HG03280 (cell line): ENCODE data around the gene LARP1B.
A peak's percentile ranks its signal among the peaks of the same experiment; 100 is the strongest.
"Not testable (repeated sequence)": the region's sequence is repeated elsewhere in the genome, so short reads cannot be mapped to it uniquely, and the experiment has no call there.

Source experiments
- ATAC-seq: cut with Tn5 transposase; IDR thresholded peaks from one replicate; pipeline ENCODE4 v1.9.1; 2021; ENCODE audit warnings: mild to moderate bottlenecking, moderate library complexity; ENCODE audit not compliant: unreplicated experiment

LARP1B gene

DNA sequence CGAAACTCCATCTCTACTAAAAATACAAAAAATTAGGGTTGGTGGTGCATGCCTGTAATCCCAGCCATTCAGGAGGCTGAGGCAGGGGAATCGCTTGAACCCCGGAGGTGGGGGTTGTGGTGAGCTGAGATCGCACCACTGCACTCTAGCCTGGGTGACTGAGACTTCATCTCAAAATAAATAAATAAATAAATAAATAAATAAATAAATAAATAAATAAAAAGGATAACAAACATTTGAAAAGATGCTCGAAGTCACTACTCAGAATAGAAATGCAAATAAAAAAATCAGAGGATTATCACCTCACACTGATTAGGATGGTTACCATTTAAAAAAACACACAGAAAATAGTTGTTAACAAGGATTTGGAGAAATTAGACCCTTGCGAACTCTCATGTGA is 73.8 kb downstream of the LARP1B start:
- ATAC-seq: no peak

DNA sequence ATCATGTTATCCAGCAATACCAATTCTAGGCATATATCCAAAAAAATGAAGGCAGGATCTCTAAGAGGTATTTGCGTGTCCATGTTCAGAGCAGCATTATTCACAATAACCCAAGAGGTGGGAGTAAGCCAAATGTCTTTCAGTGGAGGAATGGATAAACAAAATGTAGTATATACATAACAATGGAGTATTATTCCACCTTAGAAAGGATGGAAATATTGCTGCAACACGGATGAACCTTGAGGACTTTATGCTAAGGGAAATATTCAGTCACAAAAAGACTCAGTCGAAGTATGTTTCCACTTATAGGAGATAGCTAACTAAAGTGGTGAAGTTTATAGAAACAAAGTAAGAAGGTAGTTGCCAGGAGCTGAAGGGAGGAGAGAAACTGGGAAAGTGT is 74.3 kb downstream of the LARP1B start:
- ATAC-seq: no peak

DNA sequence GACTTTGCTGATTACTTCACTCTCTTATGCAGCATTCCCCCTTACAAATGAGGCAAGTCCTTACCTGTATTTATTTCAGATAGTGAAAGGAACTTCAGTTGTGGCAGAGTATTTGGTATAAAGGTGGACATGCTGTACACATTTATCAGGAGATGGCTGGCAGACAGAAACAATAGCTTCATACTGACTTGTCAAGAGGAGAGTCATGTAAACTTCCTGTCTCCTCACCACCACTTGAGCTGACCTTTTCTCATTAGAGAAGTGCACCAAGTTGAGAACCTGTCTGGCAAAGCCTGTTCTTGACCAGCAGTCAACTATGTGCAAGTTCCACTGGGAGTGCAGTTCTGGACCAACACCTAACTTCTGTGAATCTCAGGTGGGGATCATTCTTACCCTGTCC is 80.8 kb downstream of the LARP1B start:
- no peak for ATAC-seq

DNA sequence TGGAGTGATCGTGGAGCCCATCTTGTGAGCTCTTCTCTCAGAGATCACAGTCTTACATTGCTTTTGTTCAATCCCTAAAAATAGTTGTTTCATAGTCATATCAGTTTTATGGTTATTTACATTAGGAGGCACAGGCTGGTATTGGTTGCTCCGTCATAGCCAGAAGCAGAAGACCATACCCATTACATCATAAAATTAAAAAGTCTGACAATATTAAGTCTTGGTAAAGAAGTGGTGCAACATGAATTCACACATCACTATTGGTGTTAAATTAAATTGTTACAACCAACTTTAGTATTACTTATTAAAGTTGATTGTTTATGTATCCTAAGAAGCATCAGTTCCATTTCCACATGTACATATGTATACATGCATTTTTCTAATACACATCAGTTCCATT is 84.6 kb downstream of the LARP1B start:
- ATAC-seq: no peak

DNA sequence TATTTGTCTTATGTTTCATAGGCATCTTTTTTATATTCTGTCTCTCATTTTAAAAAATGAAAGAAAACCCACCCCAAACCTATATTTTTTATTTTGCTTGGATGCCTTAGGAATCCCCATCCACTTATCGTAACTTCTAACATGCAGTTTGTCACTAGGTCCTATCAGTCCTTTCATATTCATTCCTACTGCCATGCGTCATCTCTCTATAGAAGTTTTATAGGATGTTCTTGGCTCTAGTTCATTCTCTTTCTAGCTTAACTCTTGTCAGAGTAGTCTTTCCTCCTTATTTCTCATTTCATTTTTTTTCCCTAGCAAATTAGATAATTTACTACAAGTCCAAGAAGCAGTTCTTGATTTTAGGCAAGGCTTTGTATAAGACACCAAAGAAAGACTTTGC is 92.7 kb downstream of the LARP1B start:
- ATAC-seq: no peak

- ATAC-seq: no peak
These were observed 94.2 kb downstream of the LARP1B start for GRCh38 chr4:128155231-128155855.

DNA sequence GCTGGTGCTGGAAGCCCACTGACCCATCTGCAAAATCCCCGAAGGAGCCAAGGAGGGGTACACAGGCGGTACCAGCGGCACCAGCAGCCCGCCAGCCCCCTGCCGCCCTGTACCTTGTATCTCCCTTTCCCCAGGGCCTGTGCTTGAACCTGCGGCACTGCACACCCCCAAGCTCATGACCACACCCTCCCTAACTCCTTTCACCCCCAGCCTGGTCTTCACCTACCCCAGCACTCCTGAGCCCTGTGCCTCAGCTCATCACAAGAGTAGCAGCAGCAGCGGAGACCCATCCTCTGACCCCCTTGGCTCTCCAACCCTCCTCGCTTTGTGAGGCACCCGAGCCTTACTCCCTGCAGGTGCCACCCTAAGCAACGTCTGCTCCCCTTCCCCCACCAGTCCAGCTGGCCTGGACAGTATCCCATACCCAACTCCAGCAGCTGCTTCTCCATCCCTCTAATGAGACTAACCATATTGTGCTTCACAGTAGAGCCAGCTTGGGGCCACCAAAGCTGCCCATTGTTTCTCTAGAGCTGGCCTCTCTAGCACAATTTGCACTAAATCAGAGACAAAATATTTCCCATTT is 94.9 kb downstream of the LARP1B start:
- no peak for ATAC-seq

GRCh38 chr4:128156472-128156871 is 95.4 kb downstream of the LARP1B start:
- not testable (repeated sequence) for ATAC-seq

GRCh38 chr4:128158894-128159293 is 97.8 kb downstream of the LARP1B start:
- ATAC-seq: no peak

GRCh38 chr4:128159967-128160366 is 98.9 kb downstream of the LARP1B start:
- no peak for ATAC-seq

- ATAC-seq: no peak
These were observed 100.0 kb downstream of the LARP1B start for GRCh38 chr4:128161138-128161537.

GRCh38 chr4:128162434-128162833 is 101.3 kb downstream of the LARP1B start:
- ATAC-seq: no peak

- ATAC-seq: no peak
These were observed 102.3 kb downstream of the LARP1B start for GRCh38 chr4:128163177-128164117.

DNA sequence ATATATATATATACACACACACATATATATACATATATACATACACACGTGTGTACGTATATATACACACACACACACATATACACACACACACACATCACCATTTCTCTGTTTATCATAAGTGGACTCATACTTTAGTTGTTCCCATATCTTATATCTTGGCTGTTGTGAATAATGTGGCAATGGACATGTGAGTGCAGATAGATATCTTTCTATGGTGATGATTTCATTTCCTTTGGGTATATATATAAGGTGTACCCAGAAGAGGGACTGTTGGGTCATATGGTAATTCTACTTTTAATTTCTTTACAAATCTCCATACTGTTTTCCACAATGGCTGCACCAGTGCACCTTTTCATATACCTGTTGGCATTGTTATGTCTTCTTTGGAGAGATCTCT is 105.9 kb downstream of the LARP1B start:
- ATAC-seq: no peak

DNA sequence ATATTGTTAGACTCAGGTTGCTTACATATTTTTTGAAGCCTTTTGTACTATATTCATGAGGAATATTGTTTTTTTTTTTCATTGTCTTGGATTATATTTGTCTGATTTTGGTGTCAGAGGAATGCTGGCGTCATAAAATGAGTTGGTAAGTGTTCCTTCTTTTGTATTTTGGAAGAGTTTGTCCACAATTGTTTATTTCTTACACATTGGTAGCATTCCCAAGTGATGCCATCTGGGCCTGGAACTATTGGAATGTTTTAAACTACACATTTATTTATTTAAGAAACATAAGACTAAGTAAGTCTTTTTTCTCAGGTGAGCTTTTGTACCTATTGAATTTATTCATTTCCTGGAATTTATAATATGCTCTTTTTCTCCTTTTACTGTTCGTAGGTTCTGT is 107.6 kb downstream of the LARP1B start:
- ATAC-seq: no peak

DNA sequence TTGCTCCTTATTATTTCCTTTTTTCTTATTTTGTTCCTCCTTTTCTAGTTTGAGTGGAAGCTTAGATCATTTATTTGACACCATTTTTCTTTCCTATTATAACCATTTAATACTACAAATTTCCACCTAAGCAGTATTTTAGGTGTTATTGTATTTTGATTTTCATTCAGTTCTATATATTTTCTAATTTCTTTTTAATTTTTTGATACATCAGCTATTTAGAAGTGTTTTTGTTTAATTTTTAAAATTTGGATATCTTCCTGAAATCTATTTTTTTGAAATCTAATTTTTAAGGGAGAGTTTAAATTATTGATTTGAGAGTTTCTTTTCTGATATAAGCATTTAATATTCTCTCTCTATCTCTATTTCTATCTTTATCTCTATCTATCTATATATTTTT is 108.1 kb downstream of the LARP1B start:
- no peak for ATAC-seq

- ATAC-seq: no peak
These were observed 115.5 kb downstream of the LARP1B start for GRCh38 chr4:128176643-128177042.

DNA sequence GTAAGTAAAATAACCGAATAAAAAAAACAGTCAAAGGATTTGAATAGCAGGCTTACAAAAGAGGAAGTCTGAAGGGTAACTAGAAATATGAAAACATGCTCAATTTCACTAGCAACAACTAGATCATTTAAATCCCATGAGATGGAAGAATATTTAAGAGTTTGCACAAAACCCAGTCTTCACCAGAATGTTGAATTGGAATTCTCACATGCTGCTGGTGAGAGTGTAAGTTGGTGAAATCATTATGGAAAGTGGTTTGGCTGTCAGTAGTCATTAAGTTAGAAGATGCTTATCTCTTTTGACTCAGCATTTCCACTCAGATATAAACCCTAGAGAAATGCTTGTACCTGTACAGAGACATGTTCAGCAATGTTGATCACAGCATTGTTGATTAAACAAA is 116.4 kb downstream of the LARP1B start:
- no peak for ATAC-seq

GRCh38 chr4:128186623-128187022 is 125.5 kb downstream of the LARP1B start:
- ATAC-seq: no peak

GRCh38 chr4:128191115-128191781 is 130.1 kb downstream of the LARP1B start:
- peak; percentile 98 for ATAC-seq
